Esophagus muscularis mucosa (tissue), 4 donors: ENCODE measurements around the gene C7orf33.

Experiments
- EP300 ChIP-seq: sonication (generic); formaldehyde crosslinking; IDR thresholded peaks from one replicate; pipeline ENCODE4 v1.6.1; 2017; ENCODE audit warnings: antibody characterized with exemption
- POLR2A ChIP-seq: fragments of 450-650 bp; IDR thresholded peaks from one replicate; pipeline ENCODE4 v1.6.1; 2017; ENCODE audit warnings: antibody characterized with exemption, moderate library complexity, mild to moderate bottlenecking, low read depth
- POLR2AphosphoS5 ChIP-seq, 2 donors: sonication (generic); formaldehyde crosslinking; IDR thresholded peaks; one replicate each; pipeline ENCODE4 v1.6.1; 2017; ENCODE audit warnings: antibody characterized with exemption in 2 of 2
- TF ChIP-seq, protein P1 (sequence below), 3 experiments: fragments of 200-600 bp in 2 of 3; fragments of 450-650 bp in 1 of 3; sonication (generic) in 2 of 3; IDR thresholded peaks; one replicate each; pipeline ENCODE4 v1.5.1; 2017 to 2019; ENCODE audit warnings: antibody characterized with exemption in 3 of 3, mild to moderate bottlenecking in 2 of 3, moderate library complexity in 1 of 3

DNA sequence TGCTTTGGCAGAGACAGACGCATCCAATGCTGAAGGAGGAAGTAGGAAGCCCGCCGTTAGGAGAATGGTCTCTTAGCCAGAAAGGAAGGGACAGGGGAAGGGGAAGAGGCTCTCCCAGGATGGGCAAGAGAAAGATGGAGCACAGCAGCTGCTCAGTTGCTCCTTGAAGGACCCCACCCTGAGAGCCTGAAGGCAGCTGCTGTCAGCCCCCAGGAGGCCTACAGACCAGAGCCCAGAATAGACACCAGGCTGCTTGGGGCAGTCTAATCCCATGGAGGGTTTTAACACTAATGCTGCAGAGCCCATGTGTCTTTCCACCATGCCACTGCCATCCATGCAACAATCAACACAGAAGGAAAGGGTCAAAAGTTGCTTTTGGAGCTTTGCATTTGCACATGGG lies 3.5 kb upstream of the C7orf33 start:
- TF ChIP-seq, protein P1, sequence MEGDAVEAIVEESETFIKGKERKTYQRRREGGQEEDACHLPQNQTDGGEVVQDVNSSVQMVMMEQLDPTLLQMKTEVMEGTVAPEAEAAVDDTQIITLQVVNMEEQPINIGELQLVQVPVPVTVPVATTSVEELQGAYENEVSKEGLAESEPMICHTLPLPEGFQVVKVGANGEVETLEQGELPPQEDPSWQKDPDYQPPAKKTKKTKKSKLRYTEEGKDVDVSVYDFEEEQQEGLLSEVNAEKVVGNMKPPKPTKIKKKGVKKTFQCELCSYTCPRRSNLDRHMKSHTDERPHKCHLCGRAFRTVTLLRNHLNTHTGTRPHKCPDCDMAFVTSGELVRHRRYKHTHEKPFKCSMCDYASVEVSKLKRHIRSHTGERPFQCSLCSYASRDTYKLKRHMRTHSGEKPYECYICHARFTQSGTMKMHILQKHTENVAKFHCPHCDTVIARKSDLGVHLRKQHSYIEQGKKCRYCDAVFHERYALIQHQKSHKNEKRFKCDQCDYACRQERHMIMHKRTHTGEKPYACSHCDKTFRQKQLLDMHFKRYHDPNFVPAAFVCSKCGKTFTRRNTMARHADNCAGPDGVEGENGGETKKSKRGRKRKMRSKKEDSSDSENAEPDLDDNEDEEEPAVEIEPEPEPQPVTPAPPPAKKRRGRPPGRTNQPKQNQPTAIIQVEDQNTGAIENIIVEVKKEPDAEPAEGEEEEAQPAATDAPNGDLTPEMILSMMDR (IDR thresholded peaks at IDR 0.05) = no peak
- TF ChIP-seq POLR2A (no peak), EP300 (no peak), POLR2AphosphoS5 (IDR thresholded peaks at IDR 0.05) (no peak)
